Urinary bladder (tissue), 4 donors: ENCODE data around the gene SMAD4. TPM values are rescaled to one million over a fixed set of nuclear protein-coding genes. Genes with fewer than 3 reads are reported as not detected.
"Not testable (repeated sequence)": the region's sequence is repeated elsewhere in the genome, so short reads cannot be mapped to it uniquely, and the experiment has no call there.

ENCODE experiments used
- DNase-seq: peaks from one replicate; pipeline ENCODE4 v3.0.0-alpha.2; 2015; ENCODE audit errors: extremely low spot score
- H3K27ac ChIP-seq: one replicate; pipeline ENCODE4 v1.5.1; 2013; ENCODE audit warnings: low read depth, mild to moderate bottlenecking, moderate library complexity
- H3K36me3 ChIP-seq: one replicate; pipeline ENCODE4 v1.6.1; 2013; ENCODE audit warnings: mild to moderate bottlenecking, moderate library complexity; ENCODE audit not compliant: insufficient read depth
- H3K4me1 ChIP-seq: one replicate; pipeline ENCODE4 v1.6.1; 2013; ENCODE audit warnings: mild to moderate bottlenecking, moderate library complexity; ENCODE audit not compliant: insufficient read depth
- H3K4me3 ChIP-seq: one replicate; pipeline ENCODE4 v1.5.1; 2013; ENCODE audit warnings: low read depth, low read length
- WGBS: extraction: QIAGEN DNeasy Blood & Tissue Kit; methylation state at CpG from one replicate; pipeline ENCODE4 v1.1.7; 2013; 5-methylcytosine and 5-hydroxymethylcytosine counted together
- polyA plus RNA-seq: library from polyadenylated mRNA; stranded (reverse); fragments of 200-250 nt; gene quantifications from one replicate; pipeline ENCODE4 v1.2.3, GENCODE V29; 2013
- total RNA-seq: library from RNA; depleted of rRNA; stranded (reverse); fragments of >200 nt; gene quantifications from one replicate; pipeline ENCODE4 v1.2.3, GENCODE V29; 2014
- donor health status: healthy with polysubstance abuse.
- donor health status: healthy.

The SMAD4 gene
- total and polyA plus RNA-seq, 2 donors = 58.1 to 108 TPM

GRCh38 chr18:51092967-51093366 is 63.0 kb downstream of the SMAD4 start:
- H3K27ac ChIP-seq, H3K36me3 ChIP-seq, DNase-seq, H3K4me3 ChIP-seq, H3K4me1 ChIP-seq: not testable (repeated sequence)
- 90% methylated on average over 1 of the region's 1 CpG for WGBS

- no peak overlapping the region for H3K27ac ChIP-seq
- no peaks in the 10 kb centered on the region for H3K36me3 ChIP-seq
- H3K4me1 ChIP-seq = no peaks in the 10 kb centered on the region
- H3K4me3 ChIP-seq = no peak overlapping the region
- no peak for DNase-seq
- 25% methylated on average over 6 of the region's 6 CpGs for WGBS
Measured at GRCh38 chr18:51097021-51097822, 67.2 kb downstream of the SMAD4 start.

GRCh38 chr18:51098082-51098481 is 68.1 kb downstream of the SMAD4 start:
- DNase-seq = no peak
- Histone ChIP-seq H3K4me1 (no peaks in the 10 kb centered on the region), H3K27ac (no peak overlapping the region), H3K4me3 (no peak overlapping the region), H3K36me3 (no peaks in the 10 kb centered on the region)
- 33% methylated on average over 5 of the region's 5 CpGs for WGBS

GRCh38 chr18:51098513-51098912 is 68.5 kb downstream of the SMAD4 start:
- H3K4me3 ChIP-seq = no peak overlapping the region
- no peak overlapping the region for H3K27ac ChIP-seq
- no peak for DNase-seq
- 97% methylated on average over 1 of the region's 1 CpG for WGBS
- no peaks in the 10 kb centered on the region for H3K36me3 ChIP-seq
- H3K4me1 ChIP-seq = no peaks in the 10 kb centered on the region

- H3K4me1 ChIP-seq = no peaks in the 10 kb centered on the region
- no peak for DNase-seq
- H3K36me3 ChIP-seq = no peaks in the 10 kb centered on the region
- 86% methylated on average over 8 of the region's 8 CpGs for WGBS
- no peak overlapping the region for H3K27ac ChIP-seq
- H3K4me3 ChIP-seq = no peak overlapping the region
Measured at GRCh38 chr18:51100385-51101120, 70.5 kb downstream of the SMAD4 start.

DNA sequence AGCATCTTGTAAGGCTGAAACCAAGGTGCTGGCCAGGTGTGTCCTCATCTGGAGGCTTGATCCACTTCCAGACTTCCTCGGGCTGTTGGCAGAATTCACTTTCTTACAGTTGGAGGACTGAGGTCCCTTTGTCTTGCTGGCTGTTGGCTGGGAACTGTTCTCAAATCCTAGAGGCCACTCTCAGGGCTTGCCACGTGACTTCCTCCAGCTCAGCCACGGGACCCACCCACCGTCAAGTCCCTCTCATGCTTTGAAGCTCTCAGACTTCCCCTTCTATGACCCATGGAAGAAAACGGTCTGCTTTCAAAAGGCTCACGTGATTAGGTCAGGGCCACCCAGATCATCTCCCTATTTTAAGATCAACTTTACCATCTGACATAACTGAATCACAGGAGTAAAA is 77.1 kb downstream of the SMAD4 start:
- no peak for DNase-seq
- H3K4me1 ChIP-seq = no peaks in the 10 kb centered on the region
- WGBS = 76% methylated on average over 6 of the region's 6 CpGs

DNA sequence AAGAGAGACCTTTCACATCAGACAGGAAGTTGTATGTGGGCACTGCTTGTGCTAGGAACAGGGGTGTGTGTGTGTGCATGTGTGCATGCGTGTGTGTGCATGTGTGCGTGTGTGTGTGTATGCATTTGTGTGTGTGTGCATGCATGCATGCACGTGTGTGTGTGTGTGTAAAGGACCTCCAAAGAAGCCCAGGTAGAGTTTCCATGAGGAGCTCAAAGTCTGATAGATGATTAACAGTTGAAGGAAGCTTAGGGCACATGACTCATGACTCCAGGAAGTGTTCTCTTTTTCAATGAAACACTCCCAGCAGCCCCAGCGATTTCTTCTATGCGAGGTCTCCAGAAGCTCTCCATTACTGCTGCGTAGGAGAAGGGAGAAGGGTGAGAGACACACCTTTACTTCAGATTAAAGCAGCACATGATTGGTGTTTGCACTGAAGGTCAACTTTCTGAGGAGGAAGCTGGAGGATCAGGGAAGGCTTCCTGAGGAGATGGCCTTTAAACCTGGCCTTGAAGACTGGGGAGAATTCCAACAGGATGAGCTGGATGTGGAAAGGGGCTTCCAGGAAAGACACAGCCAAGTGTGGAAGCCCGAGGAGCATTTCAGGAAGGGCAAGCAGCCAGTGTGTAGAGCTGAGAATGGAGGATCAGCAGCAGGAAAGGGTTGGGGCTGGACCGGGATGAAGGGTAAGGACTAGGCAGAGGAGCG is 77.7 kb downstream of the SMAD4 start:
- Histone ChIP-seq H3K36me3 (no peaks in the 10 kb centered on the region), H3K27ac (no peak overlapping the region), H3K4me1 (no peaks in the 10 kb centered on the region), H3K4me3 (no peak overlapping the region)
- WGBS = 73% methylated on average over 9 of the region's 9 CpGs
- DNase-seq = no peak

More for the DNA sequence above, 77.1 kb downstream of the SMAD4 start:
- no peak overlapping the region for H3K4me3 ChIP-seq
- no peak overlapping the region for H3K27ac ChIP-seq
- no peaks in the 10 kb centered on the region for H3K36me3 ChIP-seq

GRCh38 chr18:51108330-51108729 is 78.3 kb downstream of the SMAD4 start:
- no peak for DNase-seq
- Histone ChIP-seq H3K36me3 (no peaks in the 10 kb centered on the region), H3K27ac (no peak overlapping the region), H3K4me3 (no peak overlapping the region), H3K4me1 (no peaks in the 10 kb centered on the region)
- 58% methylated on average over 5 of the region's 5 CpGs for WGBS

GRCh38 chr18:51110073-51110797 is 80.2 kb downstream of the SMAD4 start:
- Histone ChIP-seq H3K4me1 (no peaks in the 10 kb centered on the region), H3K36me3 (no peaks in the 10 kb centered on the region), H3K27ac (no peak overlapping the region), H3K4me3 (no peak overlapping the region)
- 36% methylated on average over 42 of the region's 42 CpGs for WGBS
- no peak for DNase-seq

GRCh38 chr18:51111633-51112355 is 81.8 kb downstream of the SMAD4 start:
- not testable (repeated sequence) for H3K36me3 ChIP-seq, H3K4me1 ChIP-seq, H3K27ac ChIP-seq, DNase-seq, H3K4me3 ChIP-seq
- 97% methylated on average over 24 of the region's 24 CpGs for WGBS

DNA sequence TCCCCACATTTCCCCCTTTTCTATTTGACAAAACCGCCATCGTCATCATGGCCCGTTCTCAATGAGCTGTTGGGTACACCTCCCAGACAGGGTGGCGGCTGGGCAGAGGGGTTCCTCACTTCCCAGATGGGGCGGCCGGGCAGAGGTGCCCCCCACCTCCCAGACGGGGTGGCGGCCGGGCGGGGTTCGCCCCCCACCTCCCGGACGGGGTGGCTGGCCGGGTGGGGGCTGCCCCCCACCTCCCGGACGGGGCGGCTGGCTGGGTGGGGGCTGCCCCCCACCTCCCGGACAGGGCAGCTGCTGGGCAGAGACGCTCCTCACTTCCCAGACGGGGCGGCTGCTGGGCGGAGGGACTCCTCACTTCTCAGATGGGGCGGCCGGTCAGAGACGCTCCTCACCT is 87.0 kb downstream of the SMAD4 start:
- H3K36me3 ChIP-seq, DNase-seq, H3K4me3 ChIP-seq, H3K4me1 ChIP-seq, H3K27ac ChIP-seq: not testable (repeated sequence)
- WGBS = 98% methylated on average over 25 of the region's 25 CpGs

DNA sequence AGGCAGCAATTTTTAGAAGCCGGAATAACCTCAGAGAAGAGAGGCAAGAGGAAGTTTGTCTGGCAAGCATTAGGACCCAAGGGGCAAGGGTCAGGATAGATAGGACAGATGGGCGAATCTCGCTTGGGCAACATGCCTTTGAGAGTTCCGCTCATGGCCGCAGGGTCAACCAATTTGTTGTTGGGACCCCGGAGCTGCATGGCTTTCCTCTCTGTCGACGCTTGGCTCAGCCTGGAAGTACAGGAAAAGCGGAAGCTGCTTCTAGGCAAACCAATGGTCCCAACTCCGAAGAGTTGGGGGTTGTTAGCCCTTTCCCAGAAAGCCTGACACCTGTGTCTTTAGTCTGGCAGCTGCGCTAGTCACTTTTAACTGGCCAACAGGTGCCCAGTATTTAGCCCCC is 89.5 kb downstream of the SMAD4 start:
- not testable (repeated sequence) for H3K36me3 ChIP-seq, DNase-seq

GRCh38 chr18:51119976-51120375 is 90.0 kb downstream of the SMAD4 start:
- not testable (repeated sequence) for H3K27ac ChIP-seq, H3K36me3 ChIP-seq, H3K4me3 ChIP-seq, DNase-seq, H3K4me1 ChIP-seq
- WGBS = 96% methylated on average over 16 of the region's 16 CpGs

More for the DNA sequence above, 89.5 kb downstream of the SMAD4 start:
- not testable (repeated sequence) for H3K4me3 ChIP-seq, H3K4me1 ChIP-seq, H3K27ac ChIP-seq
- 94% methylated on average over 11 of the region's 11 CpGs for WGBS
